Fibroblast of skin of right quadriceps (primary cell): ENCODE results near the gene XPNPEP2.

Source experiments
- DNase-seq: peaks from one replicate; pipeline ENCODE4 v3.0.0-alpha.2; 2013

XPNPEP2 gene

GRCh38 chrX:129750971-129751370, 12.2 kb downstream of the XPNPEP2 start:
- DNase-seq, result no peak

GRCh38 chrX:129754056-129755024, 15.6 kb downstream of the XPNPEP2 start:
- no peak for DNase-seq

- DNase-seq, result no peak
Measured at GRCh38 chrX:129755779-129756650, 17.2 kb downstream of the XPNPEP2 start.

GRCh38 chrX:129759576-129760061, 20.8 kb downstream of the XPNPEP2 start:
- peak; percentile 71 for DNase-seq

- no peak for DNase-seq
Measured at GRCh38 chrX:129760155-129760554, 21.4 kb downstream of the XPNPEP2 start.

GRCh38 chrX:129760981-129761380, 22.2 kb downstream of the XPNPEP2 start:
- no peak for DNase-seq

GRCh38 chrX:129761596-129761995, 22.8 kb downstream of the XPNPEP2 start:
- DNase-seq, result no peak

- no peak for DNase-seq
Measured at GRCh38 chrX:129762448-129762847, 23.7 kb downstream of the XPNPEP2 start.

GRCh38 chrX:129763666-129764065, 24.9 kb downstream of the XPNPEP2 start:
- no peak for DNase-seq

- no peak for DNase-seq
Measured at GRCh38 chrX:129768186-129768585, 29.4 kb downstream of the XPNPEP2 start.

GRCh38 chrX:129768586-129769466, 30.0 kb downstream of the XPNPEP2 start:
- DNase-seq, result peak; percentile 45

- no peak for DNase-seq
Measured at GRCh38 chrX:129769467-129770154, 30.8 kb downstream of the XPNPEP2 start.

- DNase-seq, result no peak
Measured at GRCh38 chrX:129771266-129771995, 32.7 kb downstream of the XPNPEP2 start.

- no peak for DNase-seq
Measured at GRCh38 chrX:129772796-129773431, 34.1 kb downstream of the XPNPEP2 start.

- DNase-seq, result no peak
Measured at GRCh38 chrX:129773649-129774458, 35.1 kb downstream of the XPNPEP2 start.

- no peak for DNase-seq
Measured at GRCh38 chrX:129777218-129778030, 38.6 kb downstream of the XPNPEP2 start.

GRCh38 chrX:129779086-129779672, 40.4 kb downstream of the XPNPEP2 start:
- DNase-seq, result no peak

- no peak for DNase-seq
Measured at GRCh38 chrX:129779747-129780146, 41.0 kb downstream of the XPNPEP2 start, which contains the start of gene SASH3. Gene SASH3, plus strand, starts transcription at chrX:129779949. Its CDS starts 149 bp downstream, at chrX:129780098.
